HG03139 (cell line): ENCODE measurements around the gene ARHGAP22.

Source experiments
- ATAC-seq: cut with Tn5 transposase; IDR thresholded peaks from one replicate; pipeline ENCODE4 v1.9.1; 2021; ENCODE audit not compliant: unreplicated experiment

ARHGAP22 gene

DNA sequence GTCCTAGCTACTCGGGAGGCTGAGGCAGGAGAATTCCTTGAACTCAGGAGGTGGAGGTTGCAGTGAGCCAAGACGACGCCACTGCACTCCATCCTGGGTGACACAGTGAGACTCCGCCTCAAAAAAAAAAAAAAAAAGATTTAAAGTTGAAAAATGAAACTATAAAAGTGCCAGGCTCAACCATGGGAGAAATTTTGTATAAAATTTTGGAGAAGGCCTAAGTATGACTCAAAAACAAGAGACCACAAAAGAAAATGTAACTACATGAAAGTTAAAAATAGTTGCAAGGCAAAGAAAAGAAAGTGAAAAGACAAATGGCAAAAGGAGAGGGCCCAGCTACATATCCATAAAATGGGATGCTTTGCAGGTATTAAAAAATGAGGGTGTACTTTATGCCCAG lies 104.1 kb downstream of the ARHGAP22 start:
- ATAC-seq: no peak

DNA sequence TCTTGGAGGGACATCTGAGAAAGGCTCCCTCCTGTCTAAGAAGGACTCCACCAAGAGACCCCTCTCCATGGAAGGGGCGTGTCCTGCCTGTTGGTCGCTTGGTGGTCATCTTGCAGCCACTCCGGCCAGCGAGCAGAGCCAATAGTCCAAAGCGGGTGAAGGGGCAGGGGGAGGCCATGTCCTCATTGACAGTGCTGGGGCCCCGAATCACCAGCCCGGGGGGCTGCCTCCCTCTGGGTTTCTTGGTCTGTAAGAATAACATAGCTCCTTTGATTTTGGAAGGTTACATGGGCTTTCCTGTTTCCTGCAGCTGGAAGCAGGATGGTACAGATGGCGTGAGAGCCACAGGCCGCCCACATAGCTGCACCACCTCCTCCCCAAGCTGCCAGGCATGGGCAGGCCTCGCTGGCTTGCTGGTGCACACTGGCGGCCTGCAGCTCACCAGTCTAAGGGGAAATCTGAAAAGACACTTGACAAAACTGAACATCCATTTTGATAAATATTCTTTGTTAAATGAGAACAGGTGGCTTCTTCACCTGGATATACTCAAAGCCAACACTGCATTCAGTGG lies 105.8 kb downstream of the ARHGAP22 start:
- no peak for ATAC-seq

DNA sequence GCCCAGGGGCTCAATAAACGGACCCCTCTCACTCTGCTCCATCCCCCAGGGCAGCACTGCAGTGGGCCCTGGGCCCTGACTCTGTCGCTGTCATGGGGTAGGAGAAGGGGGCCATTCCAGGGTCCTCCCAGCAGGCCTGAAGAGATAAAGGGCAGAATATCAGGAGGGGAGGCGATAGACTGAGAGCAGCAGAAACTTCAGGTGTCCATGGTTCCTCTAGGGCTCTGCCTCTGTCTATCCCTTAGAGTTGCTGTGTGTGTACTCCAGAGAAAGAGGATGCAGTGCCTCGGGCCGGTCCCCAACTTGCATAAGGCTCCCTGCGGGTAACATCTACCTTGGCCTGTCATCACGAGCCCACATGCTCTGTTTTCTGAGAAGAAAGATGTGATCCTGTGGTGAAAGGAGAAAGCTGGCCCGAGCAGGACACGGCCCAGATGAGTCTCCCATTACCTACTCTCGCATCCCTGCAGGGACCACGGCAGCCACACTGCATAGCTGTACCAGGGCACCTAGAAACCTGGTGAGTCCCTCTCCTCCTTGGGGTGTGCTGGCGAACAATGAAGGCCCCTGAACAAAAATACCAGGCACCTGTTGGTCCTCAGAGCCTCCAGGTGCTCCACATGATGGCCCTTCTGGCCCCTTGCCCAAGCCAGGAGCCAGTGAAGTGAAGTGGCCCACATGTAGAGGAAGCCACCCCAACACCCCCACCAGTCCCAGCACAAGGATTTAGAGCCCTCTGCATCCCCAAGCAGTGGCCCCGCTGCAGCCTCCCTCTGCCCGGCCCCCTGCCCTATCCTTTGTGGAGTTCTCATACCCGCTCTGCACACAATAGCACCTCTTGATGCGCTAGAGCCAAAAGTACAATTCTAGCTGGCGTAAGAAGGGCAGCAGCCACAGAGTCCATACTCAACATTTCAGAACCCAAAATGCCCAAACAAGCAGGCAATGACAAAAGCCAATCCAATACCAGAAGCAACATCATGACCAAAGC lies 106.8 kb downstream of the ARHGAP22 start:
- ATAC-seq: no peak

DNA sequence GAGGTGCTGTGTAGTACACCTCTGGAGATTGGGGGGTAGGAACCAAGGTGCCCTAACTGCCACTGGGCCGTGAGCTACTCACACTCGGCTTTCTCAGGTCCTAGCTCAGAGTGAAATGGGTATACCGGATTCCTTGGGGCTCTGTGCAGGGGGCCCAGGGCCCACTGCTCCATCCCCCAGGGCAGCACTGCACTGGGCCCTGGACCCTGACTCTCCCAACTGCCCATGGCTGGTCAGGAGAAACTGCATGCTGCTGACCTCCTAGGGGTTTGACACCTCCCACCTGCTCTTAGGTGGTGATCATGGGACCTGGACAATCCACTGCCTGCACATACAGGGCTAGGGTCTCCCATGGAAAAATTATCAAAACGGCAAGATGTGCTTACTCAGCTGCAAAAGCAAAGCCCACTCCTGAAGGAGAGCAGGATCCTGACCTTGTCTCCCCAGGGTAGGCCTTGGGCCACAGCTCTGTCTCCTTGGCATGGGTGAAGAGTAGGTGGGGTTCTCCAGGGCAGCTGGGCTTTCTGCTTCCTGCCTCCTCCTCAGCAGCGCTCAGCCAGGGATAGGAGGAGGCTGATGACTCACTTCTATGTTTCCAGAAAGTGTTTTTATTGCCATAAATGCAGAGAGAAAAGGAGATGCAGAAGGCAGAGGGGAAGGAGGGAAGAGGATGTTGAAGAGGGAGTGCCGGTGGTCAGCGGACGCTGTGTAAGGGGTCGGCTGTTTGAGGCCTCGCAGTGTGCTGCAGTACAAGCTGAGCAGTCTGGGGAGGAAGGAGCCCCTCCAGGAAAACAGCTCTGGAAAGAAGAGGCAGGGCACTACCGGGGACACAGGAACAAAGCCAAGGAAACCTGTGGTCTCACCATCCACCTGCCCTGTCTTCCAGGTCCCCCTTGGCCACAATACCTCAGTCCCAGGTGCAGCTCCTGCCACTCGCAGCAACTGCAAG lies 107.8 kb downstream of the ARHGAP22 start:
- no peak for ATAC-seq

DNA sequence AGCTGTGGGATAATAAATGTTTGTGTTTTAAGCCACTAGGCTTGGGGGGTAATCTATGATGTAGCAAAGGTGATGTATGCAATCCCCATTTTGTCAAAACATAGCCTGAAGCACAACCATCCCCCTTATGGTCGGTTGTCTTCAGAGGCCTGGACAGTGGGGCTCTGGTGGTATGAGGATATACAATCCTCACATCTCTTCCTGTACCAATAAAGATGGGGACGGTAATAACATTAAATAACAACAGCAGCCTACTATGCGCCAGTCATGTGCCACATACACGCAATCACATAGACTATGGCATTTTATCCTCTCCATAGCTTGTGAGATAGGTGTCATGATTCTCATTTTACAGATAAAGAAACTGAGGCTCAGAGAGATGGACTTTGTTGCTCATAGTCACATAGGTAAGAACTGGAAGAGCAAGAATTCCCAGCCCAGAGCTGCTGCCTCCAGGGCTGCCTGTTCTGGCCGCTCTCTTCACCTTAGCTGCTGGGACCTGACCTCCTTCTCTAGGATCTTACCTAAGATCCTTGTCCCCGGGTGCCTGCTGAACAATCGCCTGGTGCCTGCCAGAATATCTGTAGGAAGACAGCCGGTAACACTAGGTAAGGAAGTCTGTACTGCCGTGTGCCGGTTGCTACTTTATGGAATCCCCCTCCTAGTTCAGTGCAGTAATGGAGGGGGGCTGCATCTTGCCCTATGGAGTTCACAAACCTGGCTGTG lies 108.6 kb downstream of the ARHGAP22 start:
- ATAC-seq: no peak

DNA sequence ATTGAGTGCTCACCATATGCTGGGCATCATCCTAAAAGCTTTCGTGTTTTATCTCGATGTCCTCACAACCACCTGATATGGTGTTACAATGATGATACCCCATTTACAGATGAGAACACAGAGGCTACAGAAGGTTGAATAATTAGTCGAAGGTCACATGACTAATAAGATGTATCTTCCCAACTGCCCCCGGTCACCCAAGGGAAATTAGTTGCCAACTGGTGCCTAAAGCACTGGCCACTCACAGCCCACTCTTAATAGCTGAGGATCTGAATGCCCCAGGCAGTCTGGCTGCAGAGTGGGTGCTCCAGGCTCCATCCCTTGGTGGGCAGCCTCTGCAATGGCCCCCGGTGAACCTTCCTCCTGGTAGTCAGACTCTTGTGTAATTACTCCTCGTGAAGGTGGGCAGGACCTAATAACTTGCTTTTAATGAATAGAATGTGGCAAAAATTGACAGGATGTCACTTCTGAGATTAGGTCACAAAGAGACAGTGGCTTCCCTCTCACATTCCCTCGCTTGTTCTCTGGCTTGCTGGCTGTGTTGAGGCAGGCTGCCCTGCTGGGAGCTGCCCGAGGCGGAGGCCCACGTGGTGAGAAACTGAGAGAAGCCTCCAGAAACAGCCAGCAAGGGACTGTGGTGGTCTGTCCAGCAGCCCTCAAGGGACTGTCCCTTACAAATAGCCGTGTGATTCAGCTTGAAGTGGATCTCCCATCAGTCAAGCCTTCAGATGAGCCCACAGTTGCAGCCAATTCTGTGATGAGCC lies 109.4 kb downstream of the ARHGAP22 start:
- ATAC-seq: no peak

DNA sequence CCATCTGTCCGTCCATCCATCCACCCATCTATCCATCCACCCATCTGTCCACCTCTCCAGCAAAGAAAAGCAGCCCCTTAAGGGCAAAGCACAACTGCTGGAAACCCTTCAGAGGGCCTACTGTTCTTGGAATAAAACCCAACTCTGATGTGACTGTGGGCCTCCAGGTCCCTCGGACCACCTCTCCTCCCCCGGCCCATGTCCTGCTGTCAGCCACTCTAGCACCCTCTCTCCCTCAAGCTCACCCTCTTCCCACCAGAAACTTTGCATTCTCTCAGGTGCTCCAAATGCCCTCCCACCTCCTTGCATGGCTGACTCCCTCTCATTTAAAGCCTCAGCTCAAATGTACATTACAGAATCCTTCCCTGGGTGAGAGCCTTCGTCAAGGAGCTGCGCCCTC lies 110.3 kb downstream of the ARHGAP22 start:
- no peak for ATAC-seq

DNA sequence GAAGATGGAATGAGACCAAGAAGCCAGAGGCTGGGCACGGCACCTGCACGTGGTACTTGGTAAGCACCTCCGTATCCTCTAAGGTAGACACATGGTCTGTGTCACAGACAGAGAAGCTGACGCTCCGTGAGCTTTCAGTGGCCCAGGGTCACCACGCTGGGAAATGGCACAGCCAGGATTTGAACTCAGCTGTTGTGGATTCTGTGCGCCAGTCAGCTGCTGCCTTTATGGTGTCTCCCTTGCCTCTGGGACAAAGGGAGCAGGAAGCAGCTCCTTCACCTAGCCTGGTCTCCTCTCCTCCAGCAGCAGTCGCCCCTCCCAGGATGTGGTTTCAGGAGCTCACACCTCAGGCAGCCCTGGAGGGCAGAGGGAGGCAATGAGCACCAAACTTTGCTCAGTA lies 110.8 kb downstream of the ARHGAP22 start:
- no peak for ATAC-seq

DNA sequence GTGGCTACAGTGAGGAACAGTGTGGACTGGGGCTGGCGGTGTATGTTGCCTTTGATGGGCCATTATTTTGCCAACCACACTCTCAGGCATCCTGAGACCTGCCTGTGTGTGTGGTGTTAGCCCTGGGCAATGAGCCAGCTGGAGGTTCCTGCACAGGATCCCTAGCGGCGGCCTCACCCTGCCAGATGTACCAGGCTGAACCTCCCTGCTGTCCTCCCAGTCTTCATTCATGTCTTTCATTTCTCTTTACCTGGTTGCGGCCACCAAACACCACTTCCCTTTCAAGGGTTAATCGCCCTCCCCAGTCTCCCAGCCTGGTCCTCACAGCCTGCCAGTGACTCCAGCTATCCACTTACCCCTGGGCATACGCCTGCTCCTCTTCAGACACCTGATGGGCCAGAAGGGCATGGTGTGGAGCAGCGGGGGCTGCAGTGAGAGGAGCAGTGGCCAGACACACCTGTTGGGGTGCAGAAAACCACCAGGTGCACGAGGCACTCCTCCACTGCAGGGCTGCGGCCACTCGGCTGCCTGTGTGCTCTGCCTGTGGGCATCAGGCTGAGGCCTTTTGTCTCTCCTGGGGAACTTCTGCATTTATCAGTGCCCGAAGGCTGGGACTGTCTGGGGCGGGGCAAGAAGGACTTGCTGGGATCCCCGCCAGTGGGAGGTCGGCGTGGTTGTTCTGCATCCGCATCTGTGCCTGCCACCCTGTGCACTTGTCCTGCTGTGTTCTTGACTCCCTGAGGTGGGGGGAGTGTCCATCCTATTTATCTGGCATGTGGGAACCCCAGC lies 111.6 kb downstream of the ARHGAP22 start:
- ATAC-seq: no peak

DNA sequence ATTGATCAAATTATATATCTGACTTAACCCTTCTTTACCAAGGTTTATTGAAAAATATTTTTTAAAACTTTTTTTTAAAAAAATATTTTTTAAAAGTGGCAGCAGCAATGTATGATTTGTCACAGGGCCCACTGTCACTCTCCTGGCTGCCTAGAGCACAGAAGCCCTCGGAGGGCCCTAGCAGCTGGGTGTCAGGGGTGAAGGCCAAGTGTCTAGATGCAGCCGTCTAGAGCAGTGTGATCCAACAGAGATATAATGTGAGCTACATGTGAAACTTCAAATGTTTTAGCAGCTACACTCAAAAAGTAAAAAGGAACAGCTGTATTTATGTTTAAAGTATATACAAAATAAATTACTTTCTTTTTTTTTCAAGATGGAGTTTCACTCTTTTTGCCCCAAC lies 112.7 kb downstream of the ARHGAP22 start:
- no peak for ATAC-seq

DNA sequence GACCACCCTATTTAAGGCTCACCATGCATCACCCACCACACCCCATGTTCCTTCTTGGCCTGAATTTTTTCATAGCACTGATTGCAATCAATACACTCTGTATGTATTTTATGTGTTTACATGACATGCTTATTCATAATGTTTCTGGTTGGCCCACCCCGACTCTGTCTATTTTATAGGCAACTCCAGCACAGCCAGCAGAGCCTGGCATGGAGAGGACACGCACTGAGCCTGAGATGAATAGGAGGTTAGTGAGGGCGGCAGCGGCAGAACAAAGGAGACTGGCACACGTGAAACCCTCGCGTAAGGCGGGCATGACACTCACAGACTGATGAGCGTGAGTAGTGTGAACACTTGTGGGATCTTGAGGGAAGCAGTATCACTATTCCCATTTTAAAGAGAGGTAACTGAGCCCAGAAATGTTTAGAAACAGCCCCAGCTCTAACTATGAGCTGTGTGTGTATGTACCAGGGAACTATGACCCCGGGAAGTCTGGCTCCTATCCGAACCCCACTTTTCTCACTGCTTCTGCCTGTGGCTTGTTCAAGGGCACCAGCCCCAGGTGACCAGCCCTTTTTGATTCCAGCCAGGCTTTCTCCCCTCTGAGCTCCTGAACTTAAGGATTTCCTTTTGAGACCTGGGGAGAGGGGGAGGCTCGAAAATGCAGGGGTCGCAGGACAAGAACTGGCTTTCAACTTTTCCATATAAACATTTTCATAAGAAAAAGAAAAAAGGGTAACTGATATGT lies 113.3 kb downstream of the ARHGAP22 start:
- ATAC-seq: no peak

DNA sequence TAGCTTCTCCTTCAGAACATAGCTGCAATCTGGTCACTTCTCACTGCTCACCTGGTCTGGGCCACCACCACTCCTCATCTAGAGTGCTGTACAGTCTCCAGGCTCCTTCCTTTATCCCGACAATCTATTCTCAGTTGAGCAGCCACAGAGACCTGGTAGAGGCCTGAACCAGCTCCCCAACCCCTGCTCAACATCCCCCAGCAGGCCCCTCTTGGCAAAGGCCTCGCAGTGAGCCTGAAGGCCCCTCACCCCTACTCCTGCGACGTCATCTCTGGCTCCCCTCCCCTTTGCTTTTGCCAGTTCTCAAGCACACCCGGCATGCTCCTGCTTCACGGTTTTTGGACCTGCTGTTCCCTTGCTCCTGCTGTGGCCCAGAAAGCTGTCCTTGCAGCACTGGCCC lies 113.9 kb downstream of the ARHGAP22 start:
- ATAC-seq: no peak

DNA sequence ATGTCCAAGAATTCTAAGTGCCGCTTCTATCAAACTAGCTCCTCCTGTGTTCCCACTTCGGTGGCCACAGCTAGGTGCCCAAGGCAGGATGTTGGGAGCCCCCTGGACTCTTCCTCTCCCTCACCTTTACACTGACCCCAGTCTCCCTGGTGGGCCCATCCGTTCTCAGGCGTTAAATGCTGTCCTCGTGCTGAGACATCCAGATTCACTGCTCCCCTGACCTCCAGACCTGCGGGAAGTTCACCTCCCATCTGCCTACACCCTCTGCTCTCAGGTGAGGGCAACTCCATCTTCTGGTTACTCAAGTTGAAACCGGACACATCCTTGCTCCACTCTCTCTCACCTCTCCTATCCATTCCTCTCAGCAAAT lies 114.3 kb downstream of the ARHGAP22 start:
- no peak for ATAC-seq

DNA sequence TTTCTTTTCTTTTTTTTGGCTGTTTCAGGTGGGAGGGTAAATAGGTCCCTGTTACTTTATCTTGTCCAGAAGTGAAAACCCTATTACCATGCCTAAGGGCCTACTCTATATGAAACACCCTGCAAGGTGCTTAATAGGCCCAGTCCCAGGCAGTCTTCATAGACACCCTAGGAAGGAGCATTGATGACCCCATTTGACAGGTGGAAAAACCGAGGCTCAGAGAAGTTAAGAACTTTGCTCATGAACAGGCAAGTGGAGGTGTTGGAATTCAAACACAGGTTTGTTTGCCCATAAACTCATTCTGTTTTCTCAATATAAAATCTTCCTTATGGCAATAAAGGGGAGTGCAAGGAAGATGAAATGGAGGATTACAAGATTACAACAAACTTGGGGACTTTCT lies 115.8 kb downstream of the ARHGAP22 start:
- ATAC-seq: no peak

DNA sequence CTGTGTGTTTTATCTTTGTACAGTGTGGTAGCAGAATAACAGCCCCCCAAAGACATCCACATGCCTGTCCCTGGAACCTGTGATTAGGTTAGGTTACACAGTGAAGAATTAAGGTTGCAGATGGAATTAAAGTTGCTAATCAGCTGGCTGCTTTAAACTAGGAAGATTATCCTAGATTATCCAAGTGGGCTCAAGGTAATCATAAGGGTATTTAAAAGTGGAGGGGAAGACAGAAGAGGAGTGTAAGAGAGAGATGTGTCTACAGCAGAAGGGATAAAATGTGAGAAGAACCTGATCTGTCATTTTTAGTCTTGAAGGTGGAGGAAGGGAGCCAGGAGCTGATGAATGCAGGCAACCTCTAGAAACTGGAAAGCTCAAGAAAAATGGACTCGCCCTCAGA lies 117.6 kb downstream of the ARHGAP22 start:
- ATAC-seq: no peak

DNA sequence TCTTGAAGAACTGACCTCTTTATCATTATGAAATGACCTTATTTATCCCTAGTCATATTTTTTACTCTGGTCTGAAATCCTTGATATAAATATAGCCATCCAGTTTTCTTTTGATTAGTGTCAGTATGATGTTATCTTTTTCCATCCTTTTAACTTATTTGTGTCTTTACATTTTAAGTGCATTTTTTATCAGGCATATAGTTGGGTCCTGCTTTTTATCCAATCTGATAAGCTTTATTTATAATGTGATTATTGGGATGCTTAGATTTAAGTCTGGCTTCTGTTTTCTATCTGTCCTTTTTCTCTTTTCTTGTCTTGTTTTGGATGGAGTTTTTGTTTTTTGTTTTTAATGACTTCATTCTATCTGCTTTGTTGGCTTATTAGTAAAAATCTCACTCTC lies 119.2 kb downstream of the ARHGAP22 start:
- ATAC-seq: no peak

DNA sequence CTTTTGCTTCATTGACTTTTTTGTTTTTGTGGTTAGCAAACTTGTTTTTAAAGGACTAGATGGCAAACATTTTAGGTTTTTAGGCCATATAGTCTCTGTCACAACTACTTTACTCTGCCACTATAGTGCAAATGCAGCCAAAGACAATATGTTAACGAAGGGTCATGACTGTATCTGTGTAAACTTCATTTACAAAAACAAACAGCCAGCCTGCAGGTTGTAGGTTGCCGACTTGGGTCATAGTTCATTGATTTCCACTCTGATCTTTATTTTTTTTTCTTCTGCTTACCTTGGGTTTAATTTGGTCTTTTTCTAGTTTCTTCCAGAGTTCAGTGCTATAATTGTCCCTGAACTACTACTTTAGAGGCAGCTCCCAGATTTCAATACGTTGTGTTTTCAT lies 120.0 kb downstream of the ARHGAP22 start:
- ATAC-seq: no peak

DNA sequence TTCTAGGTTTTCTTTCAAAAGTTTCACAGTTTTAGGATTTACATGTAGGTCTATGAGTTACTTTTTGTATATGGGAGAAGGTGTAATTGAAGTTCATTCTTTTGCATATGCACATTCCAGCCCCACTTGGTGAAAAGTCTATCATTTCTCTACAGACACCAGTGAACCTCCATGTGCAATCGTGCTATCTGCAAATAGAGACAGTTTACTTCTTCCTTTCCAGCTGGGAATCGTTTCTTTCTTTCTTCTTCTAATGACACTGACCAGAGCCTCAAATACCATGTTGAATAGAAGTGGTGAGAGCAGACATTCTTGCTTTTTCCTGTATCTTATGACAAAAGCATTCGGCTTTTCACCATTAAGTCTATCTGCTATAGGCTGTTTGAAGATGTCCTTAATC lies 122.7 kb downstream of the ARHGAP22 start:
- no peak for ATAC-seq

DNA sequence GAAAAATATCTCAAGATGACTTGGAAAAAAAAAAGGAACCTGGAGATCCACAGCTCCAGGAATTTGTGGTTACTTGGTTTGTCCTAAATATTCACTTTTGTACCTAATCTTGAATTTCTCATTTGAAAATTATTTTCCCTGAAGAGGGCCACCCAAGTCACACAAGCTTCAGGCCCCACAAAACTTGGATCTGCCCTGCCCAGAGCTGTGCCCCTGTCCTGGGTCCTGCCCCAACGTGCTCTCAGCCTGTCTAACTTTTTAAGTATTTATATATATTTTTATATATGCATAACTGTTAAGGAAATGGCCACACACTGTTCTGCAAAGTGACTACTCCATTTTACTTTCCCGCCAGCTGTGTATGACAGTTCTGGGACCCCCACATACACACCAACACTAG lies 123.5 kb downstream of the ARHGAP22 start:
- ATAC-seq: no peak
